Measurements from ENCODE around the gene PLEKHN1.
A peak's percentile ranks its signal among the peaks of the same experiment; 100 is the strongest.

The PLEKHN1 gene, protein sequence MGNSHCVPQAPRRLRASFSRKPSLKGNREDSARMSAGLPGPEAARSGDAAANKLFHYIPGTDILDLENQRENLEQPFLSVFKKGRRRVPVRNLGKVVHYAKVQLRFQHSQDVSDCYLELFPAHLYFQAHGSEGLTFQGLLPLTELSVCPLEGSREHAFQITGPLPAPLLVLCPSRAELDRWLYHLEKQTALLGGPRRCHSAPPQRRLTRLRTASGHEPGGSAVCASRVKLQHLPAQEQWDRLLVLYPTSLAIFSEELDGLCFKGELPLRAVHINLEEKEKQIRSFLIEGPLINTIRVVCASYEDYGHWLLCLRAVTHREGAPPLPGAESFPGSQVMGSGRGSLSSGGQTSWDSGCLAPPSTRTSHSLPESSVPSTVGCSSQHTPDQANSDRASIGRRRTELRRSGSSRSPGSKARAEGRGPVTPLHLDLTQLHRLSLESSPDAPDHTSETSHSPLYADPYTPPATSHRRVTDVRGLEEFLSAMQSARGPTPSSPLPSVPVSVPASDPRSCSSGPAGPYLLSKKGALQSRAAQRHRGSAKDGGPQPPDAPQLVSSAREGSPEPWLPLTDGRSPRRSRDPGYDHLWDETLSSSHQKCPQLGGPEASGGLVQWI

DNA sequence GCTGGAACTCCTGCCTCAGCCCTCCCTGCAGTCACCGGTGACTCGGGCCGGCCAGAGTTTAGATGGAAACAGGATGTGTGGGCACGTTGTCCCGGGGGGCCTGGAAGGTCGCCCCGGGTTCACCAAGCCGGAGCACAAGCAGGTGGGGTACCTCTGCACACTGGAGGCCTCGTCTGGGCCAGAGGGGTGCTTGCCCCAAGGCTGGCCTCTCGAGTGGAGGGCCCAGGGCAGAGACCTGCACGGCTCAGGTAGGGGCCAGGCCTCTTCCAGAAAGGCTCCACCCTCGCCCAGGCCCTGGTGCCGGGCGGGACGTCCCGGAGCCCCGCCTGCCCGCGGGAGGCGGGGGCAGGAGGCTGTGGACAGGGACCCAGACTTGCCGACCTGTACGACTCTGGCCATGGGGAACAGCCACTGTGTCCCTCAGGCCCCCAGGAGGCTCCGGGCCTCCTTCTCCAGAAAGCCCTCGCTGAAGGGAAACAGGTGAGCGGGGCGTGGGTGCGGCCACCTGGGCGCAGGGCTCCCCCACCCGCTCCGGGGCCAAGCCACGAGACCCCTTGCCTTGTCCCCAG is at the start of gene PLEKHN1:
Gene PLEKHN1, plus strand, starts transcription at position 348 of the 569 bp plus-strand sequence. Its CDS starts 50 bp downstream, at position 398.
- no peak for DNase-seq

DNA sequence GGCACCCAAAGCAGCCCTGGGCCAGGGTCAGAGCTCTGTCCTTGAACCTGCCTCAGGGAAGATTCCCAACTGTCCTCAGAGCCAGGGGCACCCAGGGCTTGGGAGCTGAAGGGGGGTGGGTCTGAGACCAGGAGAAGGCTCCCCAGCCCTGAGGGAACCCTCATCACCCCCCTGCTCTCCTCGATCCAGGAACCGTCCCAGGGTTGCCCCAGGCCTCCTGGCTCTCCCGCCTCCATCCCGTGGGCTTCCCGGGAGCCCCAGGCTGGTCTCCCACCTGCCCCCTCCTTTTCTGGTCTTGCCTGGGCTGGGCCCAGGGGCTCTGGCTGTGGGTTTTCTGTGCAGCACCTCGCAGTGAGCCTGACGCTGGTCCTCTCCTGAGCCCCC is 49.2 kb upstream of the PLEKHN1 start:
- no peak for DNase-seq

DNA sequence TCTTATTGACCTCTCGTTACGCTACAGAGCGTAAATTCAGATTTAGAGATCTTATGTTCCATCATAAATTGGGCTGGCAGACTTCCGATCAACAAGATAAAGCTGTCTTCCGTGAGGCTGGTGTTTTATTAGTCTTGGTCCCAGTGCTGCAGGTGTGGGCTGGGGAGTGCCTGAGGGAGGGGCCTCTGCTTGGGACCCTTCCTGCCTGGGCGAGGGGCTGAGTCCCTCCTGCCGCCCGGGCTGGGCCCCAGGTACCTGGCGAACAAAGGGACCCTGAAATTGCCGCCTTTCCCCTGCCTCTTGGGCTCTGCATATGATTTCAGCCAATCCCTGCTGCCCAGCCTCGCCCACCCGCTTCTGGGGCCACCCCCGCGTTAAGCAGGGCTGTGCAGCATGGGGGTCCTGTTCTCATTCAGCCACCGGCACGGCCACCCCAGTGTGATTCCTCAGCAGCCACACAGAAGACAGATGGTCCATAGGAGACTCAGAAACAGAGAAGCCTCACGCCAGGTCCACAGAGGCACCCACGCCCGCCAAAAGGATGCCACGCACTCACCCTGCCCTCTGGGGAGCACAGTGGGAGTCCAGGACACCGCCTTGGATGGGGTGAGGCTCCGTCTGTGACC is 48.7 kb upstream of the PLEKHN1 start:
- DNase-seq, result no peak

DNA sequence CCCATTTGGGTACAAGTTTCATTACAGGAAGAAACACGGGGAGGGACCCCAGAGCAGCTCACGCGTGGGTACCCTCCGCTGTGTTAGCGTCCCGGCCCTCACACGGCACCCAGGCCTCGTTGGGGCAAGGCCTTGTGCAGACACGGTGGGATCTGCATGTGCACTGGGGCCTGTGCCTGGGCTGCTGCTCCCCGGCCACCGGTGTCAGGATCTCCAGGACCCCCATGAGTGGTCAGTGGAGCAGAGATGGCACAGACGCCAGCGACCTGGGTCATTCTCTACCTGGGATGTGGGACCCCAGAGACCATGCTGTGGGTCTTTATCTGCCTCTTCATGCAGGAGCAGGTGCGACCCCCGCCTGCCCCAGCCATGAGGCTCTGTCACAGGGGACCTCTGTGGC is 47.9 kb upstream of the PLEKHN1 start:
- no peak for DNase-seq

DNA sequence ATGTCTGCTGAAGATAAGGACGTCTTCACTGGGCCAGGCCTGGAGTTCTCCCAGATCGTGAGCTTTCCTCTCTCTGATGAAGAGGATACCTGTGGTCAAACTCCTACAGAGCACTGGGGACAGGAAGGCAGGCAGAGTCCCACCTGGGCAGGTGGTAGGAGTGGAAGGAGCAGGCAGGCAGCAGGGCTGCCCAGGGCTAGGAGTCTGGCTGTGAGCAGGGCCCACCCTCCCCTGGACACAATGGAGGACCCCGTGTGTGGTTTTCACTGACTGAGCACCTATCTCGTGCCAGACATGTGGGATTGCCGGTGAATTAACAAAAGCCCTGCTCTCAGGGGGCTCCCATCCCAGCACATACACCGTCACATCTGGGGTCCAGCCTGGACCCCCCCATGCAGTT is 47.4 kb upstream of the PLEKHN1 start:
- no peak for DNase-seq

DNA sequence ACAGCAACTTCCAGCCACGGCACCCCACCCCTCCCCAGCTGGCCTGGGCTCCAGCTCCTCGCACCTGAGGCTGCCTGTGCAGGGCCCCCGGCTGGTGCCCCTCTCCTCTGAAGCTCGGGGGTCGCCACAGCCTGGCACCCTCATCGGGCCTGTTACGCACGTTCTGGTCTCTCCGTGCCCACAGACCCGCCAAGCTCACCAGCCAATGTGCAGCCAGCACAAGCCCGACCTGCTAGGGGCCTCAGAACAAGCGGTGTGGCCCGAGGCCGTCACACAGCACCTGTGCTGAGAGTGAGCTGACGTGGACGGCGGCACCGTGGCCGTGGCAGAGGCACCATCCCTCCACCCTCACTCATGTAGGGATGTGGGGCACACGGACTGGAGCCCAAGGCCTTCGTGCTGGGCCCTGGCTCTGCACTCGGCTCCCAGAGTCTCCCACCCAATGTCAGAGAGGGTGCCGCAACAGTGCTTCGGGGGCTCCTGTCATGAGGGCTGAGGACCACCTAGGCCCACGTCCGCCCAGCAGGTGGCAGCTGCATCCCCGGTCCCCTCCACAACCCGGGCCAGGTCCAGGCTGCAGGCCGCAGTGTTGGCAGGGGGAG is 46.9 kb upstream of the PLEKHN1 start:
- DNase-seq, result no peak

DNA sequence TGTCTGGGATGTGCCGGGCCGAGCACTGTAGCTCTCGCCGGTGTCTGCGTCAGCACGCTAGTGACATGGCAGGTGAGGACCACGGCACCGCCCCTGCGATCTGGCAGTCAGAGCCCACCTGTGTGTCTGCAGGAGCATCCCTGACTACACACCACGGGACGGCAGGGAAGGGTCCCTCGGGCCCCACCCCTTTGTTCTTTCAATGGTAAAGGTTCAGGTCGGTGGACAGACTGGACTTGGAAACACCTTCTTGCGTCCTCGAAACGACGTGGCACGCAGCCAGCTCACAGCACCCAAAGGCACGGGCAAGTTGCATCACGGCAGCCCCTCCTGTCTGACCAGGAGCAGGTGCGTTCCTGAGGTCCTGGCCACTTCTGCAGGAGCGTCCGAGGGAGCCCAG is 46.3 kb upstream of the PLEKHN1 start:
- DNase-seq, result no peak

DNA sequence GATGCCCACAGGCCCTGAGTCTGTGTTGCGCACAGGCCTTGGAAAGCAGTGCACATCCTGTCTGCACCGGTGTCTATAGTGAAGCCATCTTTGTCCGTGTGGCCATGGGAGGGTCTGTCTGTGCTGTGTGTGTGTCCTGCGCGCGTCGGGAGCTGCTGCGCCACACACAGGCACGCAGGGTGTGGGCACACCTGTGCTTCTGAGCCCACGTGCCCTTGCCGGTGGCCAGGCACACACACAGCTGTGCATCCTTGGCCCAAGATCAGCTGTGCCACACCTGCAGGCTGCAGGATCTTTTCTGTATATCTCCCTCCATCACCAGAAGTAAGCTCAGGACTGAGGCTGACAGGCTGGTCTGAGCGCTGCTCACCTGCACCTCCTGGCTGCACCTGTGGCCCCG is 45.8 kb upstream of the PLEKHN1 start:
- peak in 1 of 2 experiments; percentile 20 for DNase-seq

DNA sequence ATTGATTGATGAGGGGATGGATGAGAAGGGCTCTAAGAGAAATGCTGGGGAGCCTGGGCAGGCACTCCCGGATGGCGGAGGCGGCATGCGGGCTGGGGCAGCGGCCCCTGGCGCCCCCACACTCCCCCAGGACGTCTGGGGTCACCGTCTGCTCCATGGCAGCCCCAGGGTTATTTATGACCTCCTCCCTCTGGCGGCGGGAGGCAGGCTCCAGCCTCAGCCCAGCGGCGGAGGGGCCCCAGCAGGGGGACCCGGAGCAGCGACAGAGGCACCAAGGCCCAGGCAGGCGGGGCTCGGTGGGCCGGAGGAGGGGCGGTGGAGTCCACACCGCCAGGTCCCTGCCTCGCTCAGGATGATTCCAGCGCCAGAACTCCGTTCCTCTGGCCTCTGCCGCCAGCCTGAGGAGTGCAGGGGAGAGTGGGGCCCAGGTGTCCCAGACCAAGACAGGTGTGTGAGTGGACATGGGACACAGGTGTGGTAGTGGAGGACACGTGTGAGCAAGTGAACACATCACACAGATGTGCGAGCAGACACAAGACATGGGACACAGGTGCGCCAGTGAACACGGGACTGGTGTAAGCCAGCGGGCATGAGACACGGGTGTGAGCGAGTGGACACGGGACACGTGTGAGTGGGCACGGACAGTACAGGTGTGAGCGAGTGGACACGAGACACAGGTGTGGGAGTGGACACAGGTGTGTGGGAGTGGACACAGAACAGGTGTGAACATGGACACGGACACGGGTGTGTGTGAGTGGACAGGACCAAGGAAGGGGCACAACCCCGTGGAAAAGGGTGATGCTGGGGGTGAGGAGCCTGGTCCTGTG is 45.1 kb upstream of the PLEKHN1 start:
- peak; percentile 62 to 80 for DNase-seq

DNA sequence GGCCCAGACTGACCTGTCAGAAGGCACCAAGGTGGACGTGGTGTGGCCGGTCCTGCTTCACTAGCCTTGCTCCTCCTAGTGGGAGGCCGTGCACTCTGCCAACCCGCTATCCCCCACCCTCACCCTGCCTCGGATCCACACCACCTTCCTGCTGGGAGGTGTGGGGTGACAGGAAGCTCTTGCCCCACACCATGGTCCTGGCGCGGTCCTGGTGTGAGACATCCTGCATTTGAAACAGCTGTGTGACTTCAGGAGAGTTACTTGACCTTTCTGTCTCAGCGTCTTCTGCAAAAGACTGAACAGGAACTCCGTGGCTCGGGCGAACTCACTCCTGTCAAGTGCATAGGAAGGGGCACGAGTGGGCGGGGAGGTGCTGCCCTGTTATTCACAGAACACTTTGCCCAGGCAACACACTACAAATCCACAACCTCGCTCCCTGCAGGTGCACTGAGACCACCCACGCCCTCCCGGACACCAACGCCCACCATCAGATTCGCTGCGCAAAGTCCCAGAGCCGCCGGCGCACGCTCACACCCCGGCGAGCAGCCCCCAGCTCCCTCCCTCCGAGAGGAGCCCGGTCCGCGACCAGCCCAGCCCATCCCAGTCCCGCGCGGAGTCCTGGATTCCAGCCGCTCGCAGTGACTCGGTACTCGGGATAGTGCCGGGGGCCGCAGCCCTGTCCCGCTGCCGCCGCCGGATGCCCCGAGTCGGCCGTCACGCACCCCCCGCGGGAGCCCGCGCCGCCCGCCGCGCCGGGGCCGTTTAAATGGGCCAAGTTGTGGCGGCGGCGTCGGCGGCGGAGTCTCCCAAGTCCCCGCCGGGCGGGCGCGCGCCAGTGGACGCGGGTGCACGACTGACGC is 42.9 kb upstream of the PLEKHN1 start, which contains the start of gene SAMD11:
Gene SAMD11, plus strand, starts transcription at position 793 of the 860 bp plus-strand sequence. CDS start 509 bp downstream, outside the sequence.
- peak in 1 of 2 experiments; percentile 79 for DNase-seq

DNA sequence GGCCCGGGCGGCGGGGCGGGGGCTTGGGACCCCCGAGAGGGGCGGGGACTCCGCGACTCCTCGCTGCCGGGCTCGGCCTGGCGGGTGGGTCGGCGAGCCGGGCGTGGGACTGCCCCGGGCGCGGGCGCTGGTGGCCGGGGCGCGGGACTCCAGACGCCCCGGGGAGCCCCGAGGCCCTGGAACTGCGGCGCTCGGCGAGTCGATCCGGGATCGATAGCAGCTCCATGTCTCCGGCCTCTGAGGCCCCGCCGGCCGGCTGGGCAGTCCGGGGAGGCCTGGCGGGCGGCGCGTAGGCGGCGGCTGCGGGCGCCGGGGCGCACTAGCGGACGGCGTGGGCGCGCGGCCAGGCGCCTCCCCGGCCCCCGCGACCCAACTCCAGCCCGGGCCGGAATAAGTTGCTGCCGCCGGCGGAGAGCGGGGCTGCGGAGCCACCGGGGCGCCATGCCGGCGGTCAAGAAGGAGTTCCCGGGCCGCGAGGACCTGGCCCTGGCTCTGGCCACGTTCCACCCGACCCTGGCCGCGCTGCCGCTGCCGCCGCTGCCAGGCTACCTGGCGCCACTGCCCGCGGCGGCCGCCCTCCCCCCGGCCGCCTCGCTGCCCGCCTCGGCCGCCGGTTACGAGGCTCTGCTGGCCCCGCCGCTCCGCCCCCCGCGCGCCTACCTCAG is 42.2 kb upstream of the PLEKHN1 start:
- DNase-seq, result no peak

DNA sequence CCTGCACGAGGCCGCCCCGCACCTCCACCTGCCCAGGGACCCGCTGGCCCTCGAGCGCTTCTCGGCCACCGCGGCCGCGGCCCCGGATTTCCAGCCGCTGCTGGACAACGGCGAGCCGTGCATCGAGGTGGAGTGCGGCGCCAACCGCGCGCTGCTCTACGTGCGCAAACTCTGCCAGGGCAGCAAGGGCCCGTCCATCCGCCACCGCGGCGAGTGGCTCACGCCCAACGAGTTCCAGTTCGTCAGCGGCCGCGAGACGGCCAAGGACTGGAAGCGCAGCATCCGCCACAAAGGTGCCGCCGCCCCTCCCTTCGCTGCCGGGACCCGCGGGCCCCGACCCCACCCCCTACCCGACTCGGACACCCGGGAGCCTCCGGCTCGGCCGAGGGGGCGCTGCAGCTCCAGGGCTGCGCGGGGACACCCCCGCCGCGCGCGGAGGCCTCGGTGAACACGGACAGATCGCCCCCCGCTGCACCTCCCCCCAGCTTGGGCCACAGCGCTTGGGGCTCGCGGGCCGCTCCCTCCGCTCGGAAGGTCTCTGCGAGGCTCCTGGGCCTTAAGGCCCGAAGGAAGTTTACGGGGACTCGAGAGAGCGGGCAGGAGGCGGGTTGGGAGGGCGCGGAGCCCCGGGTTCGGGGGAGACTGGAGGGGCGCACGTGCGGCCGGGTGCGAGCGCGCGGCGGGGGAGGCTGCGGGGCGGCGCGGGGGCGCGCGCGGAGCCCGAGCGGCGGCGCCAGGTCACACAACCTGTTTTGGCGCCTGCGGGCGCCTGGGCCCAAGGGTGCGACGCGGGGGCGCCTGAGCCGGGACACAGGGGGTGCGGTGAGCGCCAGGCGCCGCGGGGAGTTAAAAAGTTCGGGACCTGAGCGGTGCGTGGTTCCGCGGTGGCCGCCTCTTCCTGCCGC is 41.4 kb upstream of the PLEKHN1 start:
- peak in 1 of 2 experiments; percentile 21 for DNase-seq

DNA sequence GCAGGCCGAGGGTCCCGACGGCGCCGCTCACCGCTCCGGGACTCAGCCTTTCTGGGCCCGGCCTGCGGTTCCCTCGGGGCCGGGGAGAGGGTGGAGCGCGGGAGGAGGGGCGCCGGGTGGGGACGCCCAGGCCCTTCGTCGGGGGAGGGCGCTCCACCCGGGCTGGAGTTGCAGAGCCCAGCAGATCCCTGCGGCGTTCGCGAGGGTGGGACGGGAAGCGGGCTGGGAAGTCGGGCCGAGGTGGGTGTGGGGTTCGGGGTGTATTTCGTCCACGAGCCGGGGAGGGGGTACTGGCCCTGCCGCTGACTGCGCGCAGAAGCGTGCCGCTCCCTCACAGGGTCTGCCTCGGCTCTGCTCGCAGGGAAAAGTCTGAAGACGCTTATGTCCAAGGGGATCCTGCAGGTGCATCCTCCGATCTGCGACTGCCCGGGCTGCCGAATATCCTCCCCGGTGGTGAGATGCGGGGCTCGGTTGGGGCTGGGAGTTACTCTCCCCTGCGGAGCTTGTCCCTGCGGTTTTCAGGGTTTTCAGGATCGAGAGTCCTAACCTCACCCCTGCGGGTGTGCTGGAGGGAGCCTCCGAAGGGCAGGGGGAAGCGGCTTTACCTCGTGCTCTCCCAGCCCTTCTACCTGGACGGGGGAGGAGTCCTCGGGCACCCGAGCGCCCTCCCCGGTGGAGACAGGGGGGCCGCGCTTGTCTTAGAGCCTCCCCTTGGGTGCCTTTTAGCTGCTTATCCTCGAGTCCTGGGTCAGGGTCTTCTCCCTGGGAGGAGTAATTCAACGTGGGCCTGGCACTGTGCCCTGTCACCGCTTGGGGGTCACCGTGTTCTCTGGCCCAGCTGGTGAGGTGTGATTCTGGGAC is 40.5 kb upstream of the PLEKHN1 start:
- DNase-seq, result peak in 1 of 2 experiments; percentile 25

DNA sequence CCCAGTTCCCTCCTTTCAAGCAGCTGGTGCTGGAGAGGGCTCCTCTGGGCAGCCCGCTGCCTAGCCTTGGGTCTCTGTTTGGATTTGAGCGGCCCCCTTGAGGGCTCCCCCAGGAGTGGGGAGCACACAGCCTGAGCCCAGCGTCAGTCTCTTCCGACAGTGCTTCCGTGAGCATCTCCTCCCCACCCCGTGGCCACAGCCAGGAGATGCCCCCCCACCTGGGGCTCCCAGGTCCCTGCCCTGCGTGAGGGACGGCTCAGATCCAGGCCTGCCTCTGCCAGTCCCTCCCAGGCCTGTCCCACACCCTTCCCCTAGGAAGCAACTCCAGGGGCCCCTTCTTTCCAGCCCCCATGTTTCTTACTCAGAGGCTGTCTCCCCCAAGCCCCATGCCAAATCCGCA is 39.0 kb upstream of the PLEKHN1 start:
- DNase-seq, result no peak

DNA sequence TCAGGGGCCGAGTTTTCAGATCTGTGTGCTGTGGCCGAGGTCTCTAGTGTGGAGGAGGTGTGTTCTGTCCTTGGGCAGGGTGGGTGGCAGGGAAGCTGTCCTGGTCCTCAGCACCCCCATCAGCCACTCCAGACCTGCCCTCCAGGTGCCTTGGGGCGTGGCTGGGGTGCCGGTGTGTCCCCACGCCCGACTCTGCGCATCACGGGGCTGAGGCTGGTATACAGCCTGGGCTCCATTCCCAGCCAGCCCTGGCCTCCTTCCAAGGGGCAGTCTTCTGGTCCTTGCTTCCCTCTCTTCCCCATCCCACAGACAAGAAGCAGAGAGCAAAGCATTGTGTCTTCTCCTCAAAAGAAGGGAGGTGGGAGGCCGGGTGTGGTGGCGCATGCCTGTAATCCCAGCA is 38.5 kb upstream of the PLEKHN1 start:
- DNase-seq, result no peak

DNA sequence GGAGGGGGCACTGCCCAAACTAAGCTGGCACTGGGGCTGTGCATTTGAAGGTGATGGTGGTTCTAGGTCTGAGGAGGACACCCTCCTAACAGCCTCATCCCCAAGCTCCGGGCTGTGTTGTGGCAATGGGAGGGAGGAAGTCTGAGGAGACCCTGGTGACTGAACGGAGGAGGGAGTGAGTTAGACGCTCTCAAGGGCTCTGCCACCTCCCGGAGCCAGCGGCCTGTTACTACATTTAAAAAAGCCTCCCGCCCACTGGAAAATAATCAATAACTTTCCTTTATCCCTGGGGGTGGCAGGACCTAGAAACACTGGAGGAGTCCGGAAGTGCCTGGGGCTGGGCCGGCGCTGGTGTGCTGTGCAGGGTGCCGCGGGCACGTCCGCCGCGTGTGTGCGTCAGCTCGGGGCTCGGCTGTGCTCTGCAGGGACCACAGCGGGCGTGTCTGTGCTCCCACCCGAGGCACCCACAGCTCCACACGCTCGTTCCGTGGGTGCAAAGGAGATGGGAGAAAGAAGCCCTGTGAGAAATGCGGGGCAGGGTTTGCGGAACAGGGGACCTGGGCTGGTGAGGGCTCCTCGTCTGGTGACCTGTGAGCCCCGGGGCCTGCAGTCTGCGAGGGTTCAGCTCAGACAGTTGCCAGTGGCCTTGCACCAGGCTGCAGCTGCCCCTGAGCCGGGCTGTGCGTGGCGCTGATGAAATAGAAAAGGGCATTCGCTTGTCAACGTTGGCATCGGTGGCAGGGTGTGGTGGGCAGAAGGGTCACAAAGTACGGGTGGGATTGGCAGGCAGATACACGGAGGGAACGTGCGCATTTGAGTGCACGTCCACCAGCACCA is 37.2 kb upstream of the PLEKHN1 start:
- no peak for DNase-seq

All from NCI-H2081 (cell line).